SU-DHL-6 (cell line): ENCODE data around the gene LRRC3B.

Source experiments
- EZH2phosphoT487 ChIP-seq: fragments of 200-600 bp; sonication (generic), shearing (Covaris generic); conservative IDR thresholded peaks from 2 replicates; pipeline ENCODE4 v1.6.1; 2018; ENCODE audit warnings: mild to moderate bottlenecking, antibody characterized with exemption, low read length, moderate library complexity, mixed read lengths
- TF ChIP-seq, protein P1 (sequence below): fragments of 200-600 bp; sonication (generic); IDR thresholded peaks from one replicate; pipeline ENCODE4 v1.5.1; 2017; ENCODE audit warnings: antibody characterized with exemption, mild to moderate bottlenecking, low read length, moderate library complexity; ENCODE audit not compliant: insufficient read depth, poor library complexity, severe bottlenecking

DNA sequence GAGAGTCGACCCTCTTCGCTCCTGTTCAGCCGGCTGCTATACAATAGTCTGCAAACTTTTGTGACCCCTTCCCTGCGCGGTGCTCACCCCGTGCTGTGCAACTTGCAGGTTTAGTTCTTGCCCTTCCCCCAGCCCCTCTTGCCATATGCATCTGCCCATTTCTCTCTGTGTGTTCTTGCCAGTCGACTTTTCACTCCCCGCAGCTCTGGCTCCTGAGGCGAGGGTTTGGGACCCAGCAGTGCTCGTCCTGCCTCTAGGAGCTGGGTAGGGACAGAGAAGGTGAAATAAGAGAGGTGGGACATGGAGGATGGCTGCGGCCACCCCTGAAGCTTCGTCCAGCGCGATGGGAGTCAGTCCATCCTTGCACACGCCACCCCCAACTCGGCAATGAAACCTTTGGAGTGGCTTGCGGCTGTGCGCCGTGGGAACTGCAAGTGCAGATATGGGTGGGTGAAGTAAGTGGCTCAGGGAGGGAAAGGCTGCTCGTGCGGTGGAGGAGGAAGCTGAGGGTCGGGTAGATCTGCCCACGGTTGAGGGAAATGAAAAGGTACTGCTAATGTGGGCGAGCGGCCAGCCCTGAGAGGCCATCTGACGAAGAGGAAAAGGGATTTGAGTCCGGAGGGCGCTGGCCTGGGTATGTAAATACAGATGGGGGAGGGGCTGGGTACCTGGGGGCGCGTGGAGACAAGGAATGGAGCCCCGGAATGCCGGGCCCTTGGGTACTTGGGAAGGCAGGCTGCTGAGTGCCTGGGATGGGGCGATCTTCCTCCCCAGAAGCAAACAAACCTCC lies 1.0 kb downstream of the LRRC3B start:
- TF ChIP-seq, protein P1, sequence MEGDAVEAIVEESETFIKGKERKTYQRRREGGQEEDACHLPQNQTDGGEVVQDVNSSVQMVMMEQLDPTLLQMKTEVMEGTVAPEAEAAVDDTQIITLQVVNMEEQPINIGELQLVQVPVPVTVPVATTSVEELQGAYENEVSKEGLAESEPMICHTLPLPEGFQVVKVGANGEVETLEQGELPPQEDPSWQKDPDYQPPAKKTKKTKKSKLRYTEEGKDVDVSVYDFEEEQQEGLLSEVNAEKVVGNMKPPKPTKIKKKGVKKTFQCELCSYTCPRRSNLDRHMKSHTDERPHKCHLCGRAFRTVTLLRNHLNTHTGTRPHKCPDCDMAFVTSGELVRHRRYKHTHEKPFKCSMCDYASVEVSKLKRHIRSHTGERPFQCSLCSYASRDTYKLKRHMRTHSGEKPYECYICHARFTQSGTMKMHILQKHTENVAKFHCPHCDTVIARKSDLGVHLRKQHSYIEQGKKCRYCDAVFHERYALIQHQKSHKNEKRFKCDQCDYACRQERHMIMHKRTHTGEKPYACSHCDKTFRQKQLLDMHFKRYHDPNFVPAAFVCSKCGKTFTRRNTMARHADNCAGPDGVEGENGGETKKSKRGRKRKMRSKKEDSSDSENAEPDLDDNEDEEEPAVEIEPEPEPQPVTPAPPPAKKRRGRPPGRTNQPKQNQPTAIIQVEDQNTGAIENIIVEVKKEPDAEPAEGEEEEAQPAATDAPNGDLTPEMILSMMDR, result no peak
- TF ChIP-seq EZH2phosphoT487, result no peak
